ENCODE data around the gene NLN. TPM values are rescaled to one million over a fixed set of nuclear protein-coding genes. Genes with fewer than 3 reads are reported as not detected.

Gene NLN
- total and polyA plus RNA-seq, 4 donors: 13.4 to 26.4 (median 19.1) TPM

- WGBS: 98% methylated on average over 1 of the region's 1 CpG
- no peaks in the 10 kb centered on the region for H3K27me3 ChIP-seq (ENCODE audit: control insufficient read depth in 4 of 4, insufficient read depth in 4 of 4, low read length in 3 of 4)
- H3K4me1 ChIP-seq (ENCODE audit: control insufficient read depth in 4 of 4, insufficient read depth in 4 of 4, low read length in 3 of 4): no peaks in the 10 kb centered on the region
- H3K9ac ChIP-seq (ENCODE audit: low read depth in 1 of 2, low read length in 2 of 2): no peak overlapping the region
- H3K9me3 ChIP-seq (ENCODE audit: control insufficient read depth in 4 of 4, low read length in 3 of 4): no peaks in the 10 kb centered on the region
- H3K36me3 ChIP-seq (ENCODE audit: control insufficient read depth in 4 of 4, insufficient read depth in 3 of 4, low read depth in 1 of 4, low read length in 3 of 4): peaks cover 0 to 2% (median 0%) of the 10 kb centered on the region in 4 donors
- DNase-seq (ENCODE audit: low spot score): no peak
- TF ChIP-seq FOXA1 (IDR thresholded peaks at IDR 0.05) (no peak), TAF1 (conservative IDR thresholded peaks at IDR 0.05) (no peak), GABPA (IDR thresholded peaks at IDR 0.05 in 1 of 2, conservative IDR thresholded peaks at IDR 0.05 in 1 of 2) (no peak), RAD21 (IDR thresholded peaks at IDR 0.05) (no peak), ZBTB33 (IDR thresholded peaks at IDR 0.05) (no peak), EGR1 (IDR thresholded peaks at IDR 0.05; ENCODE audit: low read depth in 2 of 2) (no peak), JUND (IDR thresholded peaks at IDR 0.05) (no peak), HNF4A (conservative IDR thresholded peaks at IDR 0.05) (no peak), CTCF (IDR thresholded peaks at IDR 0.05; ENCODE audit: low read depth, low read length, missing input control) (no peak), FOXA2 (IDR thresholded peaks at IDR 0.05) (no peak), NR2F2 (IDR thresholded peaks at IDR 0.05) (no peak), REST (IDR thresholded peaks at IDR 0.05) (no peak), RXRA (IDR thresholded peaks at IDR 0.05) (no peak)
- no peak overlapping the region for H3K27ac ChIP-seq (ENCODE audit: low read depth in 1 of 2, low read length in 2 of 2)
- no peak overlapping the region for H3K4me3 ChIP-seq (ENCODE audit: low read depth in 1 of 3, low read length in 3 of 3)
Observed at GRCh38 chr5:65799857-65800256, 77.9 kb downstream of the NLN start.

GRCh38 chr5:65800775-65801174 lies 78.8 kb downstream of the NLN start:
- 85% methylated on average over 3 of the region's 3 CpGs for WGBS
- H3K9me3 ChIP-seq (ENCODE audit: control insufficient read depth in 4 of 4, low read length in 3 of 4): no peaks in the 10 kb centered on the region
- no peak for TF ChIP-seq YY1 (IDR thresholded peaks at IDR 0.05)
- no peak for TF ChIP-seq TAF1 (conservative IDR thresholded peaks at IDR 0.05)
- no peak for TF ChIP-seq FOXA1 (IDR thresholded peaks at IDR 0.05)
- no peak for TF ChIP-seq NR2F2 (IDR thresholded peaks at IDR 0.05)
- no peak for TF ChIP-seq HNF4G (IDR thresholded peaks at IDR 0.05)
- TF ChIP-seq EGR1 (IDR thresholded peaks at IDR 0.05; ENCODE audit: low read depth in 2 of 2): no peak
- no peak for TF ChIP-seq CTCF (IDR thresholded peaks at IDR 0.05; ENCODE audit: low read depth, low read length, missing input control)
- TF ChIP-seq FOXA2 (IDR thresholded peaks at IDR 0.05): no peak
- no peak for TF ChIP-seq REST (IDR thresholded peaks at IDR 0.05)
- H3K4me1 ChIP-seq (ENCODE audit: control insufficient read depth in 4 of 4, insufficient read depth in 4 of 4, low read length in 3 of 4): no peaks in the 10 kb centered on the region
- no peak overlapping the region for H3K9ac ChIP-seq (ENCODE audit: low read depth in 1 of 2, low read length in 2 of 2)
- no peak overlapping the region for H3K27ac ChIP-seq (ENCODE audit: low read depth in 1 of 2, low read length in 2 of 2)
- no peak overlapping the region for H3K4me3 ChIP-seq (ENCODE audit: low read depth in 1 of 3, low read length in 3 of 3)
- no peak for DNase-seq (ENCODE audit: low spot score)
- peaks cover 0 to 2% (median 0%) of the 10 kb centered on the region in 4 donors for H3K36me3 ChIP-seq (ENCODE audit: control insufficient read depth in 4 of 4, insufficient read depth in 3 of 4, low read depth in 1 of 4, low read length in 3 of 4)
- no peaks in the 10 kb centered on the region for H3K27me3 ChIP-seq (ENCODE audit: control insufficient read depth in 4 of 4, insufficient read depth in 4 of 4, low read length in 3 of 4)

Data from liver (tissue), 9 donors.